ENCODE data around the gene ITGB2. TPM values are rescaled to one million over a fixed set of nuclear protein-coding genes. Genes with fewer than 3 reads are reported as not detected.

ITGB2 gene
- total and polyA plus RNA-seq, 2 donors (not counting 1 experiment from before 2014, with no cell fraction given), result 0.05 TPM; not detected in 1

DNA sequence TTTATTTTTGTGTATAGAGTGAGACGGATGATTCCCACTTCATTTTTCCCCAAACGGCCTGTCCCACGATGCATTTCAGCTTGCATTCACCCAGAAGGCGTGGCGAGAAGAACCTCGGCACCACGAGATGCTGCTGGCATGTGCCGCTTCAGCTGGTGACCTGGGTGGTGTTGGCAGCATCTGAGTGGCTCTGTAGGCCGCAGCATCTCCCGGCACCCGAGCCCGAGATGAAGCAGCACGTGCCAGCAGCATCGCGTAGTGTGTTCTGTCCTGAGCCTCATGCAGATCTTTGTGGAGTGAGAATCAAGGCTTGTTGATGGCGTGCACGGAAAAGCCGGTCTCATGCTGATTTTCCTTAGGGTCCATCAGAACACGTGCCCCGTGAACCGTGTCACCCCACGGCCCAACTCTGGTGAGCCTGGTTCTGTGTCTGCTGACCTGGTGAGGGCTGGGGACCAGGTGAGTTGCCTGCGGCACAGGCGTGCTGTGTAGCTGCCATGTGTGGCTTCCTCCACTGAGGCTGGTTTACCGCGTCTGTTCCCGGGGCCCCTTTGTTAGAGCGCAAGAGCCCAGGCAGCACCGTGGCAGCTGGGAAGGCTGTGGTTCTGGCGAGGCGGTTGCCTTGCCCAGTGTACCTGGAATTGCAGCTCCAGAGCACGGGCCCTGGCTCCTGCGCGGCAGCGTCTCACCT lies 35.8 kb upstream of the ITGB2 start:
- no peak for TF ChIP-seq CTCF (conservative IDR thresholded peaks at IDR 0.05 in 1 of 2, IDR thresholded peaks at IDR 0.05 in 1 of 2; ENCODE audit: low read depth in 1 of 2, low read length in 2 of 2)
- TF ChIP-seq EZH2 (IDR thresholded peaks at IDR 0.05; ENCODE audit: low read length, missing control alignments), result no peak
- H3K79me2 ChIP-seq (ENCODE audit: control insufficient read depth, insufficient read depth, low read length), result no peaks in the 10 kb centered on the region
- H3K4me1 ChIP-seq (ENCODE audit: control insufficient read depth, extremely low read depth, insufficient read depth, low read length), result peaks cover 13% of the 10 kb centered on the region
- no peak overlapping the region for H3K27ac ChIP-seq (ENCODE audit: insufficient read depth, low read length)
- no peak overlapping the region for H3K4me3 ChIP-seq (replicated peaks in 1 of 4; ENCODE audit: control extremely low read depth in 1 of 4, insufficient read depth in 1 of 4, low read depth in 3 of 4, low read length in 4 of 4)
- H2AFZ ChIP-seq (ENCODE audit: low read length), result no peak overlapping the region
- no peaks in the 10 kb centered on the region for H3K9me3 ChIP-seq (ENCODE audit: control insufficient read depth, insufficient read depth, low read depth, low read length)
- H3K9ac ChIP-seq (ENCODE audit: insufficient read depth, low read length), result no peak overlapping the region
- no peak for DNase-seq (ENCODE audit: low read depth in 2 of 2)
- H3K36me3 ChIP-seq (ENCODE audit: control insufficient read depth, insufficient read depth, low read length), result peaks cover 6% of the 10 kb centered on the region
- H3K27me3 ChIP-seq (ENCODE audit: control insufficient read depth, insufficient read depth, low read length), result no peaks in the 10 kb centered on the region
- H3K4me2 ChIP-seq (ENCODE audit: extremely low read depth, insufficient read depth, low read length), result no peak overlapping the region
- H4K20me1 ChIP-seq (ENCODE audit: control insufficient read depth, extremely low read depth, insufficient read depth, low read length), result no peaks in the 10 kb centered on the region

DNA sequence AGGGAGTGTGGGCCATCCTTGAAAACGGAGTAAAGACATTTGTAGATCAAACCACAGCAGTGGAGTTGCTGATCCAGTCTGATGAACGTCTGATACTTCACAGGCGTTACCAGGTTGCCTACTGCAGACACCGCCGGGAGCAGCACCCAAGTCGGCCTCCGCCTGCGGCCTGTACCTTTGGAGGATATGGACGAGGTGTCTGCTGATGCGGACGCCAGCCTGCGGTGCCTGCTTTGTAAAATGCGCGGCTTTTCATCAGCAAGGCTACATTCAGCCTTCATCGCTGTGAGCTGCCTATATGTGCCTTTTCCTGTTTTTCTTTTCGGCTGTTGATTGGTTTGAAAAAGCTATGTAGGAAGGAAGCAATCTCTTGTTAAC lies 35.1 kb upstream of the ITGB2 start:
- TF ChIP-seq EZH2 (IDR thresholded peaks at IDR 0.05; ENCODE audit: low read length, missing control alignments) (no peak), CTCF (conservative IDR thresholded peaks at IDR 0.05 in 1 of 2, IDR thresholded peaks at IDR 0.05 in 1 of 2; ENCODE audit: low read depth in 1 of 2, low read length in 2 of 2) (no peak)
- Histone ChIP-seq H3K4me1 (ENCODE audit: control insufficient read depth, extremely low read depth, insufficient read depth, low read length) (peaks cover 13% of the 10 kb centered on the region), H3K9me3 (ENCODE audit: control insufficient read depth, insufficient read depth, low read depth, low read length) (no peaks in the 10 kb centered on the region), H4K20me1 (ENCODE audit: control insufficient read depth, extremely low read depth, insufficient read depth, low read length) (no peaks in the 10 kb centered on the region), H3K36me3 (ENCODE audit: control insufficient read depth, insufficient read depth, low read length) (peaks cover 9% of the 10 kb centered on the region), H3K4me2 (ENCODE audit: extremely low read depth, insufficient read depth, low read length) (no peak overlapping the region), H3K27me3 (ENCODE audit: control insufficient read depth, insufficient read depth, low read length) (no peaks in the 10 kb centered on the region), H3K79me2 (ENCODE audit: control insufficient read depth, insufficient read depth, low read length) (no peaks in the 10 kb centered on the region), H3K4me3 (replicated peaks in 1 of 4; ENCODE audit: control extremely low read depth in 1 of 4, insufficient read depth in 1 of 4, low read depth in 3 of 4, low read length in 4 of 4) (no peak overlapping the region), H3K27ac (ENCODE audit: insufficient read depth, low read length) (no peak overlapping the region), H2AFZ (ENCODE audit: low read length) (no peak overlapping the region), H3K9ac (ENCODE audit: insufficient read depth, low read length) (no peak overlapping the region)
- DNase-seq (ENCODE audit: low read depth in 2 of 2), result no peak

GRCh38 chr21:44955141-44955797 lies 34.6 kb upstream of the ITGB2 start:
- peak; percentile 41 to 45 for DNase-seq (ENCODE audit: low read depth in 2 of 2)
- Histone ChIP-seq H3K4me2 (ENCODE audit: extremely low read depth, insufficient read depth, low read length) (no peak overlapping the region), H3K36me3 (ENCODE audit: control insufficient read depth, insufficient read depth, low read length) (peaks cover 9% of the 10 kb centered on the region)

More at GRCh38 chr21:44955141-44955797, 34.6 kb upstream of the ITGB2 start:
- Histone ChIP-seq H4K20me1 (ENCODE audit: control insufficient read depth, extremely low read depth, insufficient read depth, low read length) (no peaks in the 10 kb centered on the region), H3K9ac (ENCODE audit: insufficient read depth, low read length) (no peak overlapping the region), H3K27me3 (ENCODE audit: control insufficient read depth, insufficient read depth, low read length) (no peaks in the 10 kb centered on the region), H3K27ac (ENCODE audit: insufficient read depth, low read length) (no peak overlapping the region), H2AFZ (ENCODE audit: low read length) (no peak overlapping the region), H3K79me2 (ENCODE audit: control insufficient read depth, insufficient read depth, low read length) (peaks cover 1% of the 10 kb centered on the region), H3K9me3 (ENCODE audit: control insufficient read depth, insufficient read depth, low read depth, low read length) (no peaks in the 10 kb centered on the region), H3K4me3 (replicated peaks in 1 of 4; ENCODE audit: control extremely low read depth in 1 of 4, insufficient read depth in 1 of 4, low read depth in 3 of 4, low read length in 4 of 4) (no peak overlapping the region), H3K4me1 (ENCODE audit: control insufficient read depth, extremely low read depth, insufficient read depth, low read length) (peaks cover 13% of the 10 kb centered on the region)
- TF ChIP-seq EZH2 (IDR thresholded peaks at IDR 0.05; ENCODE audit: low read length, missing control alignments) (no peak), CTCF (conservative IDR thresholded peaks at IDR 0.05 in 1 of 2, IDR thresholded peaks at IDR 0.05 in 1 of 2; ENCODE audit: low read depth in 1 of 2, low read length in 2 of 2) (no peak)

Data from fibroblast of lung (primary cell).